Hepatocyte (in vitro differentiated cells): Measurements from ENCODE around the gene TNFRSF21. TPM values are rescaled to one million over a fixed set of nuclear protein-coding genes. Genes with fewer than 3 reads are reported as not detected.

Experiments
- DNase-seq: peaks from one replicate; pipeline ENCODE4 v3.0.0-alpha.2; 2016; ENCODE audit warnings: low spot score
- H2AFZ ChIP-seq: fragments of 200-600 bp; sonication (generic); 2 replicates; pipeline ENCODE4 v1.6.0; 2016; ENCODE audit warnings: antibody characterized with exemption, mild to moderate bottlenecking
- H3K27ac ChIP-seq: fragments of 200-600 bp; sonication (generic); 2 replicates; pipeline ENCODE4 v1.5.1; 2016; ENCODE audit warnings: mild to moderate bottlenecking
- H3K27me3 ChIP-seq: fragments of 200-600 bp; sonication (generic); 2 replicates; pipeline ENCODE4 v1.6.1; 2016
- H3K36me3 ChIP-seq: fragments of 200-600 bp; sonication (generic); replicated peaks from 2 replicates; pipeline ENCODE4 v1.5.1; 2016; ENCODE audit warnings: low read depth; ENCODE audit not compliant: insufficient read depth
- H3K4me1 ChIP-seq: fragments of 200-600 bp; sonication (generic); 2 replicates; pipeline ENCODE4 v1.5.1; 2016; ENCODE audit warnings: mild to moderate bottlenecking, moderate library complexity; ENCODE audit not compliant: insufficient read depth
- H3K4me2 ChIP-seq: fragments of 200-600 bp; sonication (generic); 2 replicates; pipeline ENCODE4 v1.6.0; 2016
- H3K4me3 ChIP-seq: fragments of 200-600 bp; sonication (generic); 2 replicates; pipeline ENCODE4 v1.5.1; 2016; ENCODE audit warnings: mild to moderate bottlenecking
- H3K79me2 ChIP-seq: fragments of 200-600 bp; sonication (generic); 2 replicates; pipeline ENCODE4 v1.6.0; 2017; ENCODE audit warnings: mild to moderate bottlenecking
- H3K9me2 ChIP-seq: fragments of 200-600 bp; sonication (generic); replicated peaks from 2 replicates; pipeline ENCODE4 v1.6.0; 2017; ENCODE audit warnings: mild to moderate bottlenecking; ENCODE audit not compliant: insufficient read depth
- H3K9me3 ChIP-seq: fragments of 200-600 bp; sonication (generic); 2 replicates; pipeline ENCODE4 v1.5.1; 2016; ENCODE audit warnings: low read depth, mild to moderate bottlenecking
- H4K20me1 ChIP-seq: fragments of 200-600 bp; sonication (generic); 2 replicates; pipeline ENCODE4 v1.6.0; 2016; ENCODE audit warnings: mild to moderate bottlenecking; ENCODE audit not compliant: insufficient read depth, poor library complexity, severe bottlenecking
- EZH2 ChIP-seq: fragments of 200-600 bp; sonication (generic); IDR thresholded peaks from 2 replicates; pipeline ENCODE4 v1.6.1; 2016; ENCODE audit warnings: antibody characterized with exemption, mild to moderate bottlenecking, borderline replicate concordance
- EZH2phosphoT487 ChIP-seq: fragments of 200-600 bp; sonication (generic); IDR thresholded peaks from one replicate; pipeline ENCODE4 v1.6.1; 2018; ENCODE audit warnings: antibody characterized with exemption, mild to moderate bottlenecking, low read depth, moderate library complexity; ENCODE audit not compliant: unreplicated experiment, severe bottlenecking
- WGBS: methylation state at CpG from one replicate; pipeline ENCODE4 v1.1.6; 2016; ENCODE audit warnings: low lambda C conversion rate; ENCODE audit errors: missing lambda C conversion rate; 5-methylcytosine and 5-hydroxymethylcytosine counted together
- polyA plus RNA-seq: library from polyadenylated mRNA; unstranded; fragments of >200 nt; fragmentation: Nextera tagmentation; extraction: Ambion mirVana; gene quantifications from 2 replicates; pipeline ENCODE4 v1.2.1, GENCODE V29; 2016
- total RNA-seq: library from RNA; depleted of rRNA; stranded (reverse); fragments of >200 nt; gene quantifications from 2 replicates; pipeline ENCODE4 v1.2.3, GENCODE V29; 2014
- TF ChIP-seq, protein P1 (sequence below): fragments of 200-600 bp; sonication (generic); IDR thresholded peaks from 2 replicates; pipeline ENCODE4 v1.5.1; 2016; ENCODE audit warnings: antibody characterized with exemption, mild to moderate bottlenecking; ENCODE audit not compliant: poor library complexity

The TNFRSF21 gene
- total and polyA plus RNA-seq, 2 experiments from 2014 or later, result 52.1 to 104 TPM

DNA sequence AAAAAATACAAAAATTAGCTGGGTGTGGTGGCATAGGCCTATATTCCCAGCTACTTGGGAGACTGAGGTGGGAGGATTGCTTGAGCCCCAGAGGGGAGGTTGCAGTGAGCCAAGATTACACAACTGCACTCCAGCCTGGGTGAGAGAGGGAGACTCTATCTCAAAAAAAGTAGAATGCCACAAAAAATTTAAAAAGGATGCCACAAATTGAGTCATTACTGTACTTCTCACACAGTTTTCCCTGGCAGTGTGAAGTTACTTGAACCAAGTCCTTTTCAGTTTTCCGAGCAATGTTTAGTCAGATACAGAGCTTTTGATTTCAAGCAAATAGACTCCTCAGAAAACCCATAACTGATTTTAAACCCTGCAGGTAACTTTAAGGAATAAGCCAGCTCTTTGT lies 53.3 kb downstream of the TNFRSF21 start:
- no peaks in the 10 kb centered on the region for H4K20me1 ChIP-seq
- WGBS, result 100% methylated on average over 1 of the region's 1 CpG
- H3K4me2 ChIP-seq, result no peak overlapping the region
- H3K4me1 ChIP-seq, result no peaks in the 10 kb centered on the region
- no peaks in the 10 kb centered on the region for H3K9me2 ChIP-seq
- H3K36me3 ChIP-seq, result no peaks in the 10 kb centered on the region
- H3K4me3 ChIP-seq, result no peak overlapping the region
- no peak for TF ChIP-seq EZH2
- TF ChIP-seq EZH2phosphoT487, result no peak
- TF ChIP-seq, protein P1, sequence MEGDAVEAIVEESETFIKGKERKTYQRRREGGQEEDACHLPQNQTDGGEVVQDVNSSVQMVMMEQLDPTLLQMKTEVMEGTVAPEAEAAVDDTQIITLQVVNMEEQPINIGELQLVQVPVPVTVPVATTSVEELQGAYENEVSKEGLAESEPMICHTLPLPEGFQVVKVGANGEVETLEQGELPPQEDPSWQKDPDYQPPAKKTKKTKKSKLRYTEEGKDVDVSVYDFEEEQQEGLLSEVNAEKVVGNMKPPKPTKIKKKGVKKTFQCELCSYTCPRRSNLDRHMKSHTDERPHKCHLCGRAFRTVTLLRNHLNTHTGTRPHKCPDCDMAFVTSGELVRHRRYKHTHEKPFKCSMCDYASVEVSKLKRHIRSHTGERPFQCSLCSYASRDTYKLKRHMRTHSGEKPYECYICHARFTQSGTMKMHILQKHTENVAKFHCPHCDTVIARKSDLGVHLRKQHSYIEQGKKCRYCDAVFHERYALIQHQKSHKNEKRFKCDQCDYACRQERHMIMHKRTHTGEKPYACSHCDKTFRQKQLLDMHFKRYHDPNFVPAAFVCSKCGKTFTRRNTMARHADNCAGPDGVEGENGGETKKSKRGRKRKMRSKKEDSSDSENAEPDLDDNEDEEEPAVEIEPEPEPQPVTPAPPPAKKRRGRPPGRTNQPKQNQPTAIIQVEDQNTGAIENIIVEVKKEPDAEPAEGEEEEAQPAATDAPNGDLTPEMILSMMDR, result no peak
- H3K27ac ChIP-seq, result no peak overlapping the region
- DNase-seq, result no peak
- peaks cover 30% of the 10 kb centered on the region for H3K79me2 ChIP-seq
- H2AFZ ChIP-seq, result no peak overlapping the region
- H3K9me3 ChIP-seq, result no peaks in the 10 kb centered on the region
- no peaks in the 10 kb centered on the region for H3K27me3 ChIP-seq

DNA sequence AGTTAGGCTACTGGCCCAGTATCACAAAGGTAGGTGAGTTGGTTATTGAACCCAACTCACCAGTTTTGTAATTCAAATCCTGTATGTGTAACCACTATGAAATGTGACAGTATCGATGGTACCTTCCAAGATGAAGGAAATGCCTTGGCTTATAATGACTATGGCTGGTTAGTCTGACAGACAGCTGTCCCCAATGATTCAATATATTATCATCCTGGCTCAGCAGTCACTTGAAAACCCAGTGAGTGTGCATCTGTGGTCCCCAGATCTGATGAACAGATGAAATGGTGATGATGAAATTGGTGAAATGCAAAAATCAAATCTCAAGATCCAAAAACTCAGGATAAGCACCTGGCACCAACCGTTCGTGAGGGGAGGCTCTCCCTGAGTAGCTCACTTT lies 54.8 kb downstream of the TNFRSF21 start:
- no peak for DNase-seq
- no peaks in the 10 kb centered on the region for H3K9me3 ChIP-seq

GRCh38 chr6:47254051-47254450 lies 55.7 kb downstream of the TNFRSF21 start:
- TF ChIP-seq, protein P1, result no peak
- no peak for TF ChIP-seq EZH2
- no peak for TF ChIP-seq EZH2phosphoT487
- no peak overlapping the region for H3K4me3 ChIP-seq
- H3K9me3 ChIP-seq, result no peaks in the 10 kb centered on the region
- no peaks in the 10 kb centered on the region for H3K4me1 ChIP-seq
- H3K27ac ChIP-seq, result no peak overlapping the region
- WGBS, result 91% methylated on average over 6 of the region's 6 CpGs
- H3K9me2 ChIP-seq, result no peaks in the 10 kb centered on the region
- no peak for DNase-seq
- H3K4me2 ChIP-seq, result no peak overlapping the region
- H4K20me1 ChIP-seq, result no peaks in the 10 kb centered on the region
- no peak overlapping the region for H2AFZ ChIP-seq
- no peaks in the 10 kb centered on the region for H3K27me3 ChIP-seq
- no peaks in the 10 kb centered on the region for H3K36me3 ChIP-seq
- H3K79me2 ChIP-seq, result peaks cover 19% of the 10 kb centered on the region

More for the DNA sequence above, 54.8 kb downstream of the TNFRSF21 start:
- WGBS, result 93% methylated on average over 3 of the region's 3 CpGs
- Histone ChIP-seq H3K79me2 (peaks cover 18% of the 10 kb centered on the region), H2AFZ (no peak overlapping the region), H3K36me3 (no peaks in the 10 kb centered on the region), H3K27me3 (no peaks in the 10 kb centered on the region), H3K4me2 (no peak overlapping the region), H4K20me1 (no peaks in the 10 kb centered on the region), H3K4me3 (no peak overlapping the region), H3K4me1 (no peaks in the 10 kb centered on the region), H3K9me2 (no peaks in the 10 kb centered on the region), H3K27ac (no peak overlapping the region)
- TF ChIP-seq EZH2, result no peak
- TF ChIP-seq, protein P1, result no peak

DNA sequence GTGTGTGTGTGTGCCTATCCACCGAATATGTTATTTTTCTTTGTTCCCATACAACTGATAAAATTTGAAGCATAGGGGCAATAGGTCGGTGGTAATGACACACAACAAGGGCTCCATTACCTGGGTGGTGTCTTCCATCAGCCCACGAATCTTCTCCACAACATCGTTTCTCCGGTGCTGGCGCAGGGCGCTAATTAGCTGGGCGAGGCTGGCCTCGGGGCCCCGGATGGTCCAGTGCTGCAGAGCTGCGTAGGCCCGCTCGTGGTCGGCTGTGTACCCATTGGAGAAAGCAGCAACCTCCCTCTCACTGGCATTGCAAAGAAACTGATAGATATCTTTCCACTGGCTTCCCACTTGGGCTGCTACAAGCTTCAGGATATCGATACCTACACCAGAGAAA lies 56.6 kb downstream of the TNFRSF21 start:
- peaks cover 2% of the 10 kb centered on the region for H3K4me1 ChIP-seq
- no peak overlapping the region for H3K27ac ChIP-seq
- H3K79me2 ChIP-seq, result peaks cover 24% of the 10 kb centered on the region
- H4K20me1 ChIP-seq, result no peaks in the 10 kb centered on the region
- H3K27me3 ChIP-seq, result no peaks in the 10 kb centered on the region
- TF ChIP-seq EZH2phosphoT487 (no peak), EZH2 (no peak)
- TF ChIP-seq, protein P1, result no peak
- no peak overlapping the region for H3K4me3 ChIP-seq
- H2AFZ ChIP-seq, result no peak overlapping the region
- H3K9me3 ChIP-seq, result no peaks in the 10 kb centered on the region
- H3K9me2 ChIP-seq, result no peaks in the 10 kb centered on the region
- no peak for DNase-seq
- 98% methylated on average over 15 of the region's 15 CpGs for WGBS
- H3K36me3 ChIP-seq, result no peaks in the 10 kb centered on the region
- H3K4me2 ChIP-seq, result no peak overlapping the region
